Measurements from ENCODE around the gene C1orf35.

GRCh38 chr1:228152918-228153258, 49.8 kb upstream of the C1orf35 start:
- no peak for TF ChIP-seq CTCF (IDR thresholded peaks at IDR 0.05; ENCODE audit: insufficient read depth, low read length)
- no peak for TF ChIP-seq SPI1 (IDR thresholded peaks at IDR 0.05; ENCODE audit: borderline replicate concordance, low read depth)
- TF ChIP-seq POLR2AphosphoS5 (IDR thresholded peaks at IDR 0.05; ENCODE audit: low read depth), result no peak
- no peak for TF ChIP-seq REST (IDR thresholded peaks at IDR 0.05; ENCODE audit: insufficient replicate concordance, low read depth)
